GM19099 (cell line): Measurements from ENCODE around the gene CCNY.

Experiments
- POLR2A ChIP-seq: IDR thresholded peaks from 3 replicates; pipeline ENCODE4 v1.6.1; 2011; ENCODE audit warnings: low read depth; ENCODE audit not compliant: insufficient read length; ENCODE audit errors: extremely low read depth

Gene CCNY

DNA sequence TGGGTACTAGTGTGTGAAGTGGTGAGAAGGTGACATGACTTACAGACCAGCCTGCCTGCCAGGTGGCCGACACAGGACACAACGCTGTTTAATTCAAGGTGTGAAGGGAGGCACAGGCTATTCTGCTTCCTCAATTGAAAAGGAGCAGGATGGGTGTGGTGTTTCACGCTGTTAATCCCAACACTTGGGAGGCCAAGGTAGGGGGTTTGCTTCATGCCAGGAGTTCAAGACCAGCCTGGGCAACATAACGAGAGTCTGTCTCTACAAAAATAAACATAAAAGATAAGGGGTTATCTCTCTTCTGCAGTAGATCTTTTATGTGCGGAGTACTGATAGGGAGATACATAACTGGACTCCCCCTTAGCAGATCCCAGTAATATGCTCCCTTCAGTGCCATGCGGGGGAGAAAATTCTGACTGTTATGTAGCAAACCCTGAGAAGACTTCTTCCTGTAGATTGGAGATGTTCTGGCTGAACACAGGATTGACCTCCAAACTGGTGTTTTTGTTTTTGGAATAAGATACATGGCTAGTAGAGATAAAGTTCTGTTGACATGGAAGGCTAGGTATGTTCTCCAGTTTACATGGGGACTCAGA is 63.2 kb downstream of the CCNY start:
- no peak for TF ChIP-seq POLR2A

DNA sequence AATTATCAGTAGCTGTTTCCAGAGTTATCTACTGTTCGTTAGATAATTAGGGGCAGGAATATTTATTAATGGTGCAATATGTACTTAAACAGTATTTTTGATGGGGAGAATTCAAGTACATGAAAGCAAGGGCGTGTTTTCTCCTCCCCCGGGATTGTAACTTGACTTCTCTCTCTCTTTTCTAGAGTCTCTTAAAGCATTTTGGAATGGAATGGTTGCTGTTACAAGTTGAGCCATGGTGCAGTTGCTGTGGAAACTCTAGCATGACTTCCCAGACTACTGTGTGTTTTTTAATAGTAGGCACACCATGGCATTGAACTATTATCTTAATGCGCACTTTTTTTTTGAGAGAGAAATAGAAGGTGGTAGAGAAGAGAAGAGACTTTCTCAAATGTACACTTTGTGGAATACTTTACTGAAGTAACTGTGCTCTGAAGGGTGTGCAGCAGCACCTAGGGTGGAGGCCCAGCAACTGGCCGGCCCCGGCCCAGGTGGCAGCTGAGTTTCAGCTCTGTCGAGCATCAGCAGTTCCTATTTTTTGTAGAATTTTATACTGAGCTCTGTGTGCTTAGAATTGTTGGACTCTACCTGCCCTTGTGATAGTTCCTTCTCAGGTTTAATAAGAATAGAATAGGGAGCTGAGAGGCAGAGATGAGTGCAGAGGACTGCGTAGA is 64.4 kb downstream of the CCNY start:
- no peak for TF ChIP-seq POLR2A

DNA sequence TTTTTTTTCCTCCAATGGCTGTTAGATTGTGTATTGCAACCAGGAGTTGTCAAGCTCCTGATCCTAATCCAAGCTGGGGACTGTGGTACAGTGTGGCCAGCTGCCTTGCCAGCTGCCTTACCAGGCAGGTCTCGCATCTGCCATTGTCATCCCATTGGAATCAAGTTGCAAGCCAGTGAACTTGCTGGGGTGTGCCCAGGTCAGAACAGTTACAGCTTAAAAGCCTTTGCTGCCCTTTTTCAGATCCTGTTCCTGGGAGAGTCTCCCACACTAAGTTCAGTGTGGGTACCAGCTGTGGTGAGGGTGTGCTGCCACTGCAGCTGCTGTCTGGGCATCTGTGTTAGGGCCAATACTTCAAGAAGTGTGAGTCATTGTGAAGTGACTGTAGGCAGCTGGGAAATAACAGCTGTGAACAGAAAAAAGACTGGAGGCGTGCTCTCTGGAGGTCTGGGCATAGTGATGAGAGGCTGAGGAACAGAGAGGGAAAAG is 72.8 kb downstream of the CCNY start:
- TF ChIP-seq POLR2A: no peak

DNA sequence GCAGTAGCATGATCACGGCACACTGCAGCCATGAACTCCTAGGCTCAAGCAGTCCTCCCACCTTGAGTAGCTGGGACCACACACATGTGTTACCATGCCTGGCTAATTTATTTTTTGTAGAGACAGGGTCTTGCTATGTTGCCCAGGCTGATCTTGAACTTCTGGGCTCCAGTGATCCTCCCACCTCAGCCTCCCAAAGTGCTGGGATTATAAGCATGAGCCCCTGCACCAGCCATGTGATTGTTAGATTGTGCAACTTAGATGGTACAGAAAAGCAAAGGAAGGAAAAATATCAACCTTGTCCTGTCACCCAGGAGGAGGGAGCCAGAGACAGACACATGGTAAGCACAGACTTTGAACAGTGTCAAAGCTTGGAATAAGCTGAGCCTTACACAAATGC is 73.5 kb downstream of the CCNY start:
- no peak for TF ChIP-seq POLR2A

DNA sequence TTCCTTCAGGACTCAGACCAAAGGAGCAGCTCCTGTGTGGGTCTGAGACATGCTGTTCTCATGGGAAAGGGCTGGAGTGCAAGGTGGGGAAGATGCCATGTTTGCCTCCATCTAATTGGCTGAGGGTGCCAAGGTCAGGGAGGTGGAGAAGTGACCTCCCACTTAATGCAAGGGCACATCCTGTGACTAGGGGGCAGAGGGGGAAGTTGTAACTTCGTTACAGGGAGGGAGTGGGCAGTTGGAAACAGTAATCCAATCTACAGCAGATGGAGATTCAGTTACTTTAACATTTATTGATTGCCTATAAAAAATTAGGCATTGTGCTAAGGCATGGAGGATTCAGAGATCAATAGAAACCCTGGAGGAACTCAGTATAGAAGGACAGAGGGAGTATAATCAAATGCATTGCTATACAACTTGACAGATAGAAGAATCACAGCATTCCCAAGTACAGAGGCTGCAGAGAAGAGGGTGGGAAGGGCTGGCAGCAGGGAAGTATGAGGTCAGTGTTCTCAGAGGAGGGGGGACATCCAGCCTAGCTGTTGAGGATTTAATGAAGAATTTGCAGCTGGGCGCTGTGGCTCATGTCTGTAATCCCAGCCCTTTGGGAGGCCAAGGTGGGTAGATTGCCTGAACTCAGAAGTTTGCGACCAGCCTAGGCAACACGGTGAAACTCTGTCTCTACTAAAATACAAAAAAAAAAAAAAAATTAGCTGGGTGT is 75.9 kb downstream of the CCNY start:
- no peak for TF ChIP-seq POLR2A

DNA sequence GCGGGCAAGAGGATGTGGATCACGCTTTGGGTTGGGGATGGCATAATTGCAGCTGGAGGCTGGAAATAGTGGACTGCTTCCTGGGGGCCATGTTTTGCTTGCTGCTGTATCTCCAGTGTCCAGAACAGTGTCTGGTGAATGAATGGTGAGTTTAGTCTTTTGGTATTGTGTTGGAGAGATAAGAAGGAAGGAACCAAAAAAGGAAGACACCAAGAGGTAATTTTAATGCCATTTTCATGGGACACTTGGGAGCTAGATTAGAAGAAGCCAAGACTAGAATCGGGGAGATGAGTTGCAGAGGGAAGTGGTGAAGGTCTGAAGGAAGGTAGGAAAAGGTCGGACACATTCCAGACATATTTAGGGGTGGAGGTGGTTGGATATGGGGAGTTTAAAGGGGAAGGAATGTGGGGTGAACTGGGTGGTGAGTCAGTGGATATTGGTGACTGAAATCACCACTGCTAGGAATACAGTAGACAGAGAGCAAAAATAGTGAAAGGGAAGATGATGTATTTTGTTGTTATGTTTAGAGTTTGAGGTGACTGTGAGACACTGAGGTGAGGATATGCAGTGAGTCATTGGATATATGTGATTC is 76.7 kb downstream of the CCNY start:
- TF ChIP-seq POLR2A: no peak

DNA sequence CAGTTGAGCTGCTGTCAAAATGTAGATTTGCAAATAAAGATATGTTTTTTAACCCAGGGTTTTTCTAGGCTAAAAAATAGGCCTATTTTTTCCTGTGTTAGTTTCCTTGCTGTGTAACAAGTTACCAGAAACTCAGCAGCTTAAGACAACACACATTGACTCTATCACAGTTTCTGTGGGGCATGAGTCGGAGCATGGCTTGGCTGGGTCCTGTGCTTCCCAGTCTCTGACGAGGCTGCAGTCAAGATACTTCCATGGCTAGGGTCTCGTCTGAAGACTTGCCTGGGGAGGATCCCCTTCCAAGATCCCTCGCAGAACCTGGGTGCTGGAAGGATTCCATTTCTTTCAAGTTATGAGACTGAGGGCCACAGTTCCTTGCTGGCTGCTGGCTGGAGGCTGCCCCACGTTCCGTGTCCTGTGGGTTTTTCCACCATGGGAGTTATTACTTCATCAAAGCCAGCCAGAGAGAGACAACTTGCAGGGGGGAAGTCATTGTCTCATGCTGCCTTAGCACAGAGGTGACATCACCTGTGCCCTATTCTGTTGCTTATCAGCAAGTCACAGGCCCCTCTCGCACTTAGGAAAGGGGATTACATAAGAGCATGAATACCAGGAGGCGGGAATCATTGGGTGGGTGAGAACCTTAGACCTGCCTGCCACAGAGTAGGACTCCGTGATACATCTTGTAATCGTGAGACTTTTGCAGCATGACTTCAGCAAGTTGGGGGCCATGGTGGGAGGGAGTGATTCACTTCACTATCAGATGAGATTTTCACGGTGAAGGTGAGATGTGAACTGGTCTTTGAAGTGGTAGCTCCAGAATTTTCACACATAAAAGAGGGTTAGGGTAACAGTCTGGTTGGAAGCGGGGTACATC is 77.9 kb downstream of the CCNY start:
- TF ChIP-seq POLR2A: no peak

DNA sequence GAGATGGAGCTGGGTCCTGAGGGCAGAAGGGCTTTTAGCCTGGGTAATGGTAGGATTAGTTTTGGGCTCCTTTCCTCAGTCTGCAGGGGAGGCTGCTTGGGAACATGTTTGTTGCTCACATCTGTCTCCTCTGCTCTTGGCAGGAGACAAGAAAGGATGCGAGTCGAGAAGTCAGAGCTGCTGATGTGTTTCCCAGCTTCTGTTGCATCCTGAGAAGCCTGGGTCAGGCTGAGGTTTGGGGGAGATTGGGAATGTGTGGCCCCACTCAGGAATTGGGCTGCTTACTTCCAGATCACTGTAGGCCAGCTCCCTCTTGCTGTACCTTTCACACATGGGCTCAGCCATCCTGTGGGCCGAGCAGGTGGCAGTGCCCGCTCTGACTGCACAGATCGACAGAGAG is 79.2 kb downstream of the CCNY start:
- no peak for TF ChIP-seq POLR2A

DNA sequence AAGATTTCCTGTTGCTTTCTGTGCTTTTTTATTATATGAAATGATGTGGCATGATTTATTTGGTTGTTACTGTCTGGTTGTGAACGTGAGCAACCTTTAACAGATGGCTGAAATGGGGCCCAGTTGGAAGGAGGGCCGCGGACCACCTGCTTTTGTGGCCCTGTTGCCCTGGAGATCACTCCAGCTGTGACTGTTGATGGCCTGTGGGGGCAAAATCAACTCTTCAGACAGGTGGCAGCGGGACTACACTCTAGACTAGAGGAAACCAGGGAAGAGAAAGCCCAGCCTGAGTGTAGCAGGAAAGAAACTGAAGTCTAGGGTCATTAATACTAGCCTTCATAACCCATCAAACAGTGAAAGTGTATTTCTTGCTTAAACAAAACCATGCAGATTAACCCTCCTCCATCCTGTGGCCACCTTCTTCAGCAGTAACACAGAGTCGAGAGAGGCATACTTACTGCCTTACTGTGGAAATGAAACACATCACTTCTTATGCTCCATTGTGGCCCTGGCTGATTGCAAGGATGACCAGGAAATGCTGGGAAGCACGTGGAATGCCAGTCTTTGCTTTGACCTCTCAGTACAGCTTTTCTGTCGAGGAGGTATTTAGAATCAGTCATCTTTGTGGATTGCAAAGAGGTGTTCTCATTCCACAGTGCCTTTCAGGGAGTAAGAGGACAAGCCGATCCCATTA is 80.5 kb downstream of the CCNY start:
- TF ChIP-seq POLR2A: no peak

DNA sequence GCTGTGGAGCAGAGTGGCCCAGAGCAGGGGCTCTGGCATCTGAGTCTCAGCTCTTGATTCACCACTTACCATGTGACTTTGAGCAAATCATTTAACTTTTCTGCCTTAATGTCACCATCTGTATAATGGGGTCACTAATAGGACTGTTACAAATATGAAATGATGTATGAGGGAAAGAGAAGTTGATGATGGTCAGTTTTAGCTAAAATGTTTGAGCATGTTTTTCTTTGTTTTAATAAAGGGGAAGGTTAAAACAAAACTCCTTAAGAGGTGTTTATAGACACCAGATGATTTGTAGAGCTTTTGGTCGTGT is 81.0 kb downstream of the CCNY start:
- no peak for TF ChIP-seq POLR2A

DNA sequence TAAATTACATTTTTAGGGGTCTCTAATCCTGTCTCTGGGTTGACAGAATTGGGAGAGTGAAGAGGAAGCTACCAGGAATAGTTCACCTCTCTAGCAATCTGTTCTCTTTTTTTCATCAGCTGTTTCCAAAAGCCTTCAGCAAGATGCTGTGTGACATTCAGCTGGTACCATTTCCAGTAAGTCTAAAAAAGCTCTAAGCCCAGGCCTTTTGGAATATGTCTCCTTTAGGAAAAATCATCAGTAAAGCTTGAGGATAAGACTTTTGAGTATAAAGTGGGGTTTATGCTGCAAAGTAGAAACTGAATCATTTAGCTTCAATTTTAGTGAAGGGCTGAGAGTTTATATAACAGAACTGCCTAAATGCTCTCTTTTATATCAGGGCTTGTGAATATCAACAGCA is 81.5 kb downstream of the CCNY start:
- no peak for TF ChIP-seq POLR2A

DNA sequence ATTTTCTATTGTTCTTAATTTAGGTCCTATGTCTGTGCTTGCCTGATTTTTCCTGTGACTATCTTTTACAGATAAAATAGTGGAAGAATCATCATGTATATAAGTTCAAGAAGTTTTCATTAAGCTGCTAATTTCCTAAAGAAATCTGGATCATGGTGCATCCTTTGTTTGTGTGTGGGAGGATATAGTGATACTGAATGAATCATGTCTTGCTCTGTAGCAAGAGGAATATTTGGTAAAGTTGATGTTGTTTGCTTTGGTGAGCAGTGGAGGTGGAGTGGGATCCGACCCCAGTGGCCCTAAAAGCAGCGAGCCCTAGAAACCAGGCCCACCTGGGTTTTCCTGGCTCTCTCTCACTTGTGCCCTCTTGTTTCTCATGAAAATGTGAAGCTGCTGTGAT is 83.7 kb downstream of the CCNY start:
- no peak for TF ChIP-seq POLR2A

DNA sequence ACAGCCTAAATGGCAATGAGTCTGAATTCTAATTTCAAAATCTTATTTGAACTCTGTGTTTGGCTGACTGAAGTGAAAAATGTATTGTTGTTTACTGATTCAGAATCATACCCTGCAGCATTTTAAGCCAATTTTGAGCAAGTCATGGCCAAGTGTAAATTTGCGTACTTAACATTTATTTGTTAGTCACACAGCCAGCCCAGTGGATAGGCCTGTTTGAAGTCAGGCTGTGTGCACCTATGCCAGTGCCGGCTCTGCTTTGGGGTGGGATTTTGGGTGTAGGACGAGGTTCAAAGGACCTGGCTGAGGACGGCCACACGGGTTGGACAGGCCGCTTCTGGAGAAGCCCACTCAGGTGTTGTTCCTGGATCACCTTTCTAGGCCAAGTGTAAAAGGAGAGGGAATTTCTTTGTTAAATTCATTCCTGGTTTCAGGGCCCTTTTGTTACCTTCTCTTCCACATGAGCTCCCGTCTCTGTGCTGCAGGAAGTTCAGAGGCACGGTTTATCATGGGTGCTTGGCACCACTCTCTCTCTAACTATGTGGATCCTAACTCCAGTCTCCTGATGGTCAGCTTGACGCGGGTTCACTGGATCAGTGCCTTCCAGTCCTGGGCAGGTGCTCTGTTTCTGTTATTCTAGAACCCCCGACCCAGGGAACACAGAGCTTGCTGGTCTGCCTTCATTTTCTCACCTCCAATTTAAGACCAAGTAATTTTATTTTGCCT is 84.7 kb downstream of the CCNY start:
- no peak for TF ChIP-seq POLR2A

DNA sequence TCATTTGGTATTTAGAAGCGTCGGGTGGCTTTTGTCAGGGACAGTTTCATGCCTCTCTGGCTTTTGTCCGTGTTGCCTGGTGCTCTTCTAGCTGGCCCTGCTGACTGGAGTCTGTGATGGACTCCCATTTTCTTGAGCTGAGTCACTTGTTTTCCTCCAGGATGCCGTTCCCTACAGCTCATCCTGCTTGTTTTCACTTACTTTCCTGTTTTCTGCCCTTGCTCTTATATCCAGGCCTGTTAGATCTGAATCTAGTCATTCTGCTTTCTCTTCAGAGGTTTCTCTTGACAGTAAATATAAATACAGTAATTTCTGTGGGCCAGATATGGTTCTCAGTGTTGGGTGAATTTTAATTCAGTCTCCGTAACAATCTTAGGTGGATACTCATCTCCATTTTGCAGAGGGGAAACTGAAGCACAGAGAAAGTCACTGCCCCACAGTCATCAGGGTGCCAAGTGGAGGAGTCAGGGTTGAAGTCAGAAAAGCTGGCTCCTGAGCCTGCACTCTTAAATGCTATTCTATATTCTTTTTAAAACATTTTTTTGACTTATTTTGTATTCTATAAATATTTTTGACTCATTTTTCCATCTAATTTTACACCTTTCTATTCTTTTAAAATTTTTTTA is 85.4 kb downstream of the CCNY start:
- no peak for TF ChIP-seq POLR2A

DNA sequence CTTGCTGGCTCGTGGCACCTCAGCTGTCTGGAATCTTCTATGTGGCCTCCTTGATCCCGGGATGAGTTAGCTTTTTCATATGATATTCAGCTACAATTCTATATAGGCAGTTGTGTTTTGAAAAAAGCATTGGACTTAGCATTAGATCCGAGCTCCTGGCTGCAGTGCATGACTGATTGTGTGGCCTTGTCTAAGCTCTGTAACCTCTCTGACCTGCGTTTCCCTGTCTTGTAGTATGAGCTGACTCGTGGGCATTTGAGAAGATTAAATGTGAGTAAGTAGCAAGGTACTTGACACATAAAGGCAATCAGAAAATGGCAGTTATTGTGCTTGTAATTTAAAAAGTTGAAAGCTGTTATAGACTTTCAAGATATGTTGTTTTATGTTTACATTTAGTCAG is 85.9 kb downstream of the CCNY start:
- no peak for TF ChIP-seq POLR2A
